Panc1 (cell line): Measurements from ENCODE around the gene PNLIPRP1. TPM values are rescaled to one million over a fixed set of nuclear protein-coding genes. Genes with fewer than 3 reads are reported as not detected.

Experiments used
- ATAC-seq: fragments of 200-7000 bp; cut with Tn5 transposase; 2 replicates; pipeline ENCODE4 v1.9.1; 2020; ENCODE audit warnings: mild to moderate bottlenecking, moderate library complexity
- BruUV-seq: library from RNA; stranded (reverse); fragments of 400-500 nt; replicated peaks from 2 replicates; lab custom pipeline; 2021; lab: Mats Ljungman, UMichigan
- CTCF ChIA-PET: fragments of 300-600 bp; sonication (Branson Sonifier 250); formaldehyde crosslinking; loops from one replicate; lab custom pipeline; 2022; ENCODE audit warnings: antibody characterized with exemption; lab: Charles Lee
- POLR2A ChIA-PET: fragments of 300-600 bp; sonication (Branson Sonifier 250); formaldehyde crosslinking; loops from one replicate; lab custom pipeline; 2022; ENCODE audit warnings: antibody characterized with exemption; lab: Charles Lee
- DNase-seq: peaks from one replicate; pipeline ENCODE4 v3.0.0-alpha.2; 2010; ENCODE audit warnings: low read depth, low spot score
- H3K27ac ChIP-seq: 2 replicates; pipeline ENCODE4 v1.5.1; 2011; ENCODE audit warnings: mild to moderate bottlenecking, low read length, inconsistent platforms
- H3K27me3 ChIP-seq: fragments of 200-500 bp; sonication (Bioruptor generic); 2 replicates; pipeline ENCODE4 v1.6.0; 2014; ENCODE audit warnings: low read length, inconsistent platforms; ENCODE audit not compliant: control insufficient read depth, insufficient read depth
- H3K36me3 ChIP-seq: fragments of 200-500 bp; sonication (Bioruptor generic); 2 replicates; pipeline ENCODE4 v1.5.1; 2014; ENCODE audit warnings: inconsistent platforms, mild to moderate bottlenecking, low read length, moderate library complexity; ENCODE audit not compliant: control insufficient read depth, insufficient read depth
- H3K4me1 ChIP-seq: 2 replicates; pipeline ENCODE4 v1.5.1; 2011; ENCODE audit warnings: inconsistent platforms, mild to moderate bottlenecking, low read length, moderate library complexity; ENCODE audit not compliant: control insufficient read depth, insufficient read depth
- H3K4me3 ChIP-seq, 2 experiments: 2 replicates each; pipeline ENCODE4 v1.5.1; 2011 to 2012; ENCODE audit warnings: low read depth in 2 of 2, low read length in 2 of 2, mild to moderate bottlenecking in 2 of 2, inconsistent platforms in 1 of 2, moderate library complexity in 1 of 2
- H3K9me3 ChIP-seq: fragments of 200-500 bp; sonication (Bioruptor generic); 2 replicates; pipeline ENCODE4 v1.5.1; 2014; ENCODE audit warnings: low read depth, mild to moderate bottlenecking, inconsistent platforms, low read length, moderate library complexity; ENCODE audit not compliant: control insufficient read depth, insufficient read depth
- POLR2AphosphoS5 ChIP-seq: IDR thresholded peaks from 2 replicates; pipeline ENCODE4 v1.6.1; 2012; ENCODE audit warnings: mild to moderate bottlenecking, low read depth, low read length, moderate library complexity
- SIN3A ChIP-seq: IDR thresholded peaks from 2 replicates; pipeline ENCODE4 v1.6.1; 2012; ENCODE audit warnings: low read depth, mild to moderate bottlenecking, low read length, moderate library complexity, borderline replicate concordance; ENCODE audit not compliant: insufficient read depth
- TCF7L2 ChIP-seq: IDR thresholded peaks from 2 replicates; pipeline ENCODE4 v1.6.1; 2011; ENCODE audit warnings: mild to moderate bottlenecking, low read depth, low read length, inconsistent platforms
- in situ Hi-C: cut with HindIII; loops from 2 replicates; pipeline ENCODE4 v1.10.0; 2016; ENCODE audit warnings: low sequenced_read_pairs, low pct_unique_long_range_greater_than_20kb
- intact Hi-C: fragments of 100-400 bp; cut with micrococcal nuclease; formaldehyde crosslinking; loops from one replicate; pipeline ENCODE4 v1.10.0; 2022; ENCODE audit not compliant: unreplicated experiment
- total RNA-seq: library from RNA; stranded (reverse); gene quantifications from one replicate; pipeline ENCODE4 v1.2.1, GENCODE V29; 2021; ENCODE audit not compliant: unreplicated experiment
- TF ChIP-seq, protein P1 (sequence below), 2 experiments: IDR thresholded peaks; 2 replicates each; pipeline ENCODE4 v1.6.1; 2011 to 2012; ENCODE audit warnings: low read depth in 2 of 2, control low read depth in 1 of 2, low read length in 1 of 2, mild to moderate bottlenecking in 1 of 2, moderate library complexity in 1 of 2; ENCODE audit not compliant: insufficient read depth in 1 of 2
- TF ChIP-seq, protein P2 (sequence below): fragments of 450-650 bp; IDR thresholded peaks from 2 replicates; pipeline ENCODE4 v1.5.1; 2017; ENCODE audit warnings: mild to moderate bottlenecking

Gene PNLIPRP1
- total RNA-seq, 1 experiment from 2014 or later = 0.95 TPM

DNA sequence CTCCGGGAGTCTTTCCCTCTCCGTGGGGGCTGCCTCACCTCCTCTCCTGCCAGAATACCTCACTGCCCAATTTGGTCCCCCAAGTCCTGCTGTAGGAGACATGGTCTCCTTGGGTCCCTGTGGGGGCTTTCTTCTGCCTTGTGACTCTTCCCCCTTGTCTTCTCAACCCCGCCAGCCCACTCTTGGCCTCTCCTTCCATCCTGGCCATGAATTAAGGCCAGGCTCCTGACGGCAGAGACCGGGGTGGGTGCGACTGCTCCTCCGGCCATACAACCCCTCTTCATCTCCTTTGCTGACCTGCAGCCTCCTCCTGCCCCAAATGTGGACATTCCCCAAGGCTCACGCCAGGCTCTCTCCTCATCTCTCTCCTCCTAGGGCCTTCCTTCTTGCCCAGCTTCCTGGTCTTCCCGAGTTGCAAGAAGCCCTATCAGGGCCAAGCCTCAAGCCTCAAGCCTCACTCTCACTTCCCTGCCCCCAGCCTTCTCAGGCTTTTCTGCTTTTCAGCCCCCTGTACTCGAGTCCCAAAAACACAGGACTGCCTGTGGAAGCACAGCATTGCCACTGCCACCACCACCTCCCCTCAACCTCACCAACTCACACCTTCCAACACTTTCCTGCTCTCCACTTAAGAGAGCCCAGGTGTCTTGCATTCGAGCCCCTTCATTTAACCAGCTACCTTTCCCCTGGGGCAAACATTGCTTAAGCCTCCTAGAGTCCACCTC lies 31.3 kb downstream of the PNLIPRP1 start:
- no peaks in the 10 kb centered on the region for H3K9me3 ChIP-seq
- TF ChIP-seq POLR2AphosphoS5 = no peak
- TF ChIP-seq, protein P1, sequence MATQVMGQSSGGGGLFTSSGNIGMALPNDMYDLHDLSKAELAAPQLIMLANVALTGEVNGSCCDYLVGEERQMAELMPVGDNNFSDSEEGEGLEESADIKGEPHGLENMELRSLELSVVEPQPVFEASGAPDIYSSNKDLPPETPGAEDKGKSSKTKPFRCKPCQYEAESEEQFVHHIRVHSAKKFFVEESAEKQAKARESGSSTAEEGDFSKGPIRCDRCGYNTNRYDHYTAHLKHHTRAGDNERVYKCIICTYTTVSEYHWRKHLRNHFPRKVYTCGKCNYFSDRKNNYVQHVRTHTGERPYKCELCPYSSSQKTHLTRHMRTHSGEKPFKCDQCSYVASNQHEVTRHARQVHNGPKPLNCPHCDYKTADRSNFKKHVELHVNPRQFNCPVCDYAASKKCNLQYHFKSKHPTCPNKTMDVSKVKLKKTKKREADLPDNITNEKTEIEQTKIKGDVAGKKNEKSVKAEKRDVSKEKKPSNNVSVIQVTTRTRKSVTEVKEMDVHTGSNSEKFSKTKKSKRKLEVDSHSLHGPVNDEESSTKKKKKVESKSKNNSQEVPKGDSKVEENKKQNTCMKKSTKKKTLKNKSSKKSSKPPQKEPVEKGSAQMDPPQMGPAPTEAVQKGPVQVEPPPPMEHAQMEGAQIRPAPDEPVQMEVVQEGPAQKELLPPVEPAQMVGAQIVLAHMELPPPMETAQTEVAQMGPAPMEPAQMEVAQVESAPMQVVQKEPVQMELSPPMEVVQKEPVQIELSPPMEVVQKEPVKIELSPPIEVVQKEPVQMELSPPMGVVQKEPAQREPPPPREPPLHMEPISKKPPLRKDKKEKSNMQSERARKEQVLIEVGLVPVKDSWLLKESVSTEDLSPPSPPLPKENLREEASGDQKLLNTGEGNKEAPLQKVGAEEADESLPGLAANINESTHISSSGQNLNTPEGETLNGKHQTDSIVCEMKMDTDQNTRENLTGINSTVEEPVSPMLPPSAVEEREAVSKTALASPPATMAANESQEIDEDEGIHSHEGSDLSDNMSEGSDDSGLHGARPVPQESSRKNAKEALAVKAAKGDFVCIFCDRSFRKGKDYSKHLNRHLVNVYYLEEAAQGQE (IDR thresholded peaks at IDR 0.05; ENCODE audit: insufficient read depth in 1 of 2, low read depth in 2 of 2, low read length in 1 of 2) = no peak
- TF ChIP-seq, protein P2, sequence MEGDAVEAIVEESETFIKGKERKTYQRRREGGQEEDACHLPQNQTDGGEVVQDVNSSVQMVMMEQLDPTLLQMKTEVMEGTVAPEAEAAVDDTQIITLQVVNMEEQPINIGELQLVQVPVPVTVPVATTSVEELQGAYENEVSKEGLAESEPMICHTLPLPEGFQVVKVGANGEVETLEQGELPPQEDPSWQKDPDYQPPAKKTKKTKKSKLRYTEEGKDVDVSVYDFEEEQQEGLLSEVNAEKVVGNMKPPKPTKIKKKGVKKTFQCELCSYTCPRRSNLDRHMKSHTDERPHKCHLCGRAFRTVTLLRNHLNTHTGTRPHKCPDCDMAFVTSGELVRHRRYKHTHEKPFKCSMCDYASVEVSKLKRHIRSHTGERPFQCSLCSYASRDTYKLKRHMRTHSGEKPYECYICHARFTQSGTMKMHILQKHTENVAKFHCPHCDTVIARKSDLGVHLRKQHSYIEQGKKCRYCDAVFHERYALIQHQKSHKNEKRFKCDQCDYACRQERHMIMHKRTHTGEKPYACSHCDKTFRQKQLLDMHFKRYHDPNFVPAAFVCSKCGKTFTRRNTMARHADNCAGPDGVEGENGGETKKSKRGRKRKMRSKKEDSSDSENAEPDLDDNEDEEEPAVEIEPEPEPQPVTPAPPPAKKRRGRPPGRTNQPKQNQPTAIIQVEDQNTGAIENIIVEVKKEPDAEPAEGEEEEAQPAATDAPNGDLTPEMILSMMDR = no peak
- no peak for TF ChIP-seq SIN3A
- TF ChIP-seq TCF7L2 = no peak
- ChIA-PET CTCF (no interaction called here), POLR2A (no interaction called here)
- H3K27me3 ChIP-seq = peaks cover 14% of the 10 kb centered on the region
- no TSS peak for BruUV-seq
- H3K27ac ChIP-seq = no peak overlapping the region
- no peak for DNase-seq
- intact Hi-C loops = no loop called here
- ATAC-seq = no peak
- no peaks in the 10 kb centered on the region for H3K4me1 ChIP-seq
- no peaks in the 10 kb centered on the region for H3K36me3 ChIP-seq
- in situ Hi-C loops = no loop called here
- H3K4me3 ChIP-seq = no peak overlapping the region

DNA sequence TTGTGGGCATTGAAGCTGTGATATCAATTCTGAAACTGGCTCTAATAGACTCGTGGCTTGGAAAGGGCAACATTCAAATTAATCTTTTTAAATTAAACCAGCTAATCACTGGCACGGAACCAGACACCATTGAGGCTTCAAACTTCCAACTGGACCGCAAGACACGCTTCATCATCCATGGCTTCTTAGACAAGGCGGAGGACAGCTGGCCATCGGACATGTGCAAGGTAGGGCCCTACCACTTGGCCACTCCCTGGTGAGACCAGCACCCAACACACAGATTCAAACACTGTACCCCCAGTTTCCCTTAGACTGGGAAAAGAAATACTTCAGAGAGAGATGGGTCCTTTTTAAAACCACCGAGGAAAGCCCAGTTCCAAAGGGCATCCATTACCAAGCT lies 35.1 kb downstream of the PNLIPRP1 start:
- no peak overlapping the region for H3K27ac ChIP-seq
- ATAC-seq (no peak), DNase-seq (no peak)
- ChIA-PET POLR2A (no interaction called here), CTCF (no interaction called here)
- in situ Hi-C loops = no loop called here
- TF ChIP-seq, protein P1 (IDR thresholded peaks at IDR 0.05; ENCODE audit: insufficient read depth in 1 of 2, low read depth in 2 of 2, low read length in 1 of 2) = no peak
- TF ChIP-seq, protein P2 = no peak
- TF ChIP-seq SIN3A = no peak
- TF ChIP-seq TCF7L2 = no peak
- intact Hi-C loops = loop anchor here (2.0 kb wide), 1 partner anchor 163 kb away; no protein-coding TSS in a partner anchor
- H3K4me3 ChIP-seq = no peak overlapping the region
- H3K4me1 ChIP-seq = no peaks in the 10 kb centered on the region
- BruUV-seq = no TSS peak
- no peaks in the 10 kb centered on the region for H3K36me3 ChIP-seq
- H3K27me3 ChIP-seq = peaks cover 14% of the 10 kb centered on the region
- H3K9me3 ChIP-seq = no peaks in the 10 kb centered on the region
